Measurements from ENCODE around the gene MAP1A.
"Not testable (repeated sequence)": the region's sequence is repeated elsewhere in the genome, so short reads cannot be mapped to it uniquely, and the experiment has no call there.

Gene MAP1A

DNA sequence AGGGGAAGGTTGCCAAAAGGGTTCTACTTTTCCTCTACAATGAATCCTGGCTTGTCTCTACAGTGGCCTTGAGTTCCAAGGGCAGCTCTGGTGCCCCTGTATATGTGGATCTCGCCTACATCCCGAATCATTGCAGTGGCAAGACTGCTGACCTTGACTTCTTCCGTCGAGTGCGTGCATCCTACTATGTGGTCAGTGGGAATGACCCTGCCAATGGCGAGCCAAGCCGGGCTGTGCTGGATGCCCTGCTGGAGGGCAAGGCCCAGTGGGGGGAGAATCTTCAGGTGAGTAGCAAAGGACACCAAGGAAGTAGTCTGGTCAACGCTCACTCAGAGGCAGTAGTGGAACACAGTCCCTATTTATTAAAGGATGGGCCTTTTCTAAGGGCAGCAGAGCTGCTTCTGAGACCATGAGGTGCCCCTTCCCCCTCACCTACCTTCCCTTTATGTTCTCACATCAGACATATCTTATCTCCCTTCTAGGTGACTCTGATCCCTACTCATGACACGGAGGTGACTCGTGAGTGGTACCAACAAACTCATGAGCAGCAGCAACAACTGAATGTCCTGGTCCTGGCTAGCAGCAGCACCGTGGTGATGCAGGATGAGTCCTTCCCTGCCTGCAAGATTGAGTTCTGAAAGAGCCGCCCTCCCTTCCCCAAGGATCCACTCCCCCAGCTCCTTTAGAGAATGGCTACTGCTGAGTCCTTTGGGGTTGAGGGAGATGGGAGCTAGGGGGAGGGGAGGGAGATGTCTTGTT lies 12.4 kb downstream of the MAP1A start:
- DNase-seq (ENCODE audit: low read depth), result no peak

DNA sequence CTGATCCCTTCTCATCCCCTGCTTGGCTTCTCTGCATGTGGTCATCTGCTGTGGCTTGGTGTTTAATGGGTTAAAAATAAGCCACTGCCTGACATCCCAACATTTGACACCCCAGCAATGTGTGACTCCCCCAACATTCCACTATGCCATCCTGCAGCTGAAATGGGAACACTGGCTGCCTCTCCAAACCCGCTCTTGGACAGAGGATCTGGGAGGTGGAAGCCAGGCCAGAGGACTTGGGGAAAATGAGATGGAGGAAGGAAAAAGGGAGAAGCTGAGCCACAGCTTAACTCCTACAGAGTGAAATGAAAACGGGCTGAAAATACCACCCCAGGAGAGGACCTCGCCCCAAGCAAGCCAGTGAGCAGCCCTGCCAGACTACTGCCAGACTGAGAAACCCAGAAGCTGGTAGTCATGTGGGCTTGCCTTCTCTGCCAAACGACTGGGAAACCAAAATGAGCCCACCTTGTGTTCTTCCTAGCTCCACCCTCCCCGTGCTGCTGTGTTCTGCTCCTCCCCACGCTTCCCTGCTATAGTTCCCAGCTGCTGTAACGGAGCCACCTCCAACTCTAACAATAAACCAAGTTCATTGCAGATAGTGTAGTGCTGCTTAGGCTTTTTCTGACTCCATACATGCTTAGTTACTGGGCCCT lies 13.7 kb downstream of the MAP1A start:
- DNase-seq (ENCODE audit: low read depth), result no peak

DNA sequence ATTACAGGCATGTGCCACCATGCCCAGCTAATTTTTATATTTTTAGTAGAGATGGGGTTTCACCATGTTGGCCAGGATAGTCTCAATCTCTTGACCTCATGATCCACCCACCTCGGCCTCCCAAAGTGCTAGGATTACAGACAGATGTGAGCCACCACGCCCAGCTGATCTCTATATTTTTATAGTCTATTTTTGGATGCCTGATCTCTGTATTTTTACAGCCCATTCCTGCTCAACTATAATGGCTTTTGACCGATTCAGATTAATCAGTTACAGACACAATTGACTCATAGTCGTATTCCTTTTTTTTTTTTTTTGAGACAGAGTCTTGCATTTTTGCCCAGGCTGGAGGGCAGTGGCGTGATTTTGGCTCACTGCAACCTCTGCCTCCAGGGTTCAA lies 15.4 kb downstream of the MAP1A start:
- DNase-seq (ENCODE audit: low read depth), result not testable (repeated sequence)

DNA sequence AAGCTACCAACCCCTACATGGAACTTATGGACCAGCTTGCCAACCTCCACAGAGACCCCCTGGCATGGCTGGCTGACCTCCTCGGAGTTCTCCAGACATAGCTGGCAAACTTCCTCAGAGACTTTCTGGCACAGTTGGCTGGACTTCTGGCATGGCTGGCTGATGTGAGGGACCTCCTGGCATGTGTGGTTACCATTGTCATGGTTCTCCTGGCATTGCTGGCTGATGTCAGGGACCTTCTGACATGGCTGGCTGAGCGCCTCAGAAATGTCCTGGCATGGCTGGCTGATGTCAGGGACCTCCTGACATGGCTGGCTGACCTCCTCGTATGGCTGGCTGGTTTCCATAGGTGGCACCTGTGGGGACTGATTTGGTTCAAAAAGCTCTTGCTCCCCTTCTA lies 17.5 kb downstream of the MAP1A start:
- DNase-seq (ENCODE audit: low read depth), result no peak

DNA sequence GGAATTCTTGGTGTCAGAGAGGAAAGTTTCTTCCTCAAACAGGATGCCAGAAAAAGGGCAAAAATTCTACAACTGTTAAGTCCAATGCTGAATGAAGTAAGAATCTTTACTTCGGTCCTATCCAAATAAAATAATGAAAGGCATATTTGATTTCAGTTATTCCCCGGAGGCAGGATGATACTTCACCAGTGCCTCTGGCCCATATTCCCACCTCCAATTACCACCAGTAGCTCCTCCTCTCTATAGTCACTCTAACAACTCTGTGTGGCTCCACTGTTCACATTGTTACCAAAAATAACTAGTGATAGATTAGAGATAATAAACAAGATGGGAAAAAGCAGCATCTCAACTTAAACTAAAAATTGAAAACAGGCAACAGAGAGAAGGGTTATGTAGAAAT lies 20.7 kb downstream of the MAP1A start:
- no peak for DNase-seq (ENCODE audit: low read depth)

DNA sequence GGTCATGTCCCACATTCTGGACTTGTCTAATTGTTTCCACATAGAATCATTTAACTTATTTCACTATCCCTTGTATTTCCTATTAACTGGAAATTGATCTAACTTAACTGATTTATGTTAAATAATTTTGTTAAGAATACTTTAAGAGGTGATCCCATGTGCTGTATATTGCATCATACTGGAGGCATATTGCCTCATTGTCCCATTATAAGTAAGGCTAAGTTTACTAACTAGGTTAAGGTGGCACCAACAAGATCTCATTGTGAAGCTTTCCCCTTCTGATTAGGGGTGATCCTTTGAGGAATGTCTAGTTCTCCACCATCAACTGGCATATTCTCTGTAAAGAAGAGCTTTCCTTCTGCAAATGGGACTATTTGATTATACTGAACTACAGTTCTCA lies 24.4 kb downstream of the MAP1A start:
- DNase-seq (ENCODE audit: low read depth), result no peak

DNA sequence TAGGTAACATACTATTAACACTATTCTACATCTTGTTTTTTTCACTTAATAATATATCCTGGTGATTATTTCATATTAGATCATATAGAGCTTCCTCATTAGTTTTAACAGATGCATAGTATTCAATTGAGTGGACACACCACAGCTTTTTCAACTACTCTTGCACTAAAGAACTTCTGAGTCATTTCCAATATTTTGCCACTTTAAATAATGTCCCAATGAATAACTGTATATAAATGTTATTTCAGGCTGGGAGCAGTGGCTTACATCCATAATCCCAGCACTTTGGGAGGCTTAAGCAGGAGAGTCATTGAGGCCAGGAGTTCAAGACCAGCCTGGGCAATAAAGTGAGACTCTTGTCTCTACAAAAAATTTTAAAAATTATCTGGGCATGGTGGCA lies 26.9 kb downstream of the MAP1A start:
- no peak for DNase-seq (ENCODE audit: low read depth)

DNA sequence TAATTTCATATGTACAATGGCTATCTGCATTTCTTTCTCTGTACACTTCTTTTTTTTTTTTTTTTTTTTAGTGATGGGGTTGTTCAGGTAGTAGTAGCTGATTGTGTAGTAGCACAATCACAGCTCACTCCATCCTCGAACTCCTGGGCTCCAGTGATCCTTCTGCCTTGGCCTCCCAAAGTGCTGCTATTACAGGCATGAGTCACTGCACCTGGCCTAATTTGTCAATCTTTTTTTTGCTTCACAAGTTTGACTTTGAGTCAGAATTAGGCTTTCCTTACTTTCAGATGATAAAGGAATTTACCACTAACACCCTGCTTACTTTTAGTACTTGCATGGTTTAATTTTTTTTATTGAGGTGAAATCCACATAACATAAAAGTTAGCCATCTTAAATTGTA lies 28.0 kb downstream of the MAP1A start:
- no peak for DNase-seq (ENCODE audit: low read depth)

DNA sequence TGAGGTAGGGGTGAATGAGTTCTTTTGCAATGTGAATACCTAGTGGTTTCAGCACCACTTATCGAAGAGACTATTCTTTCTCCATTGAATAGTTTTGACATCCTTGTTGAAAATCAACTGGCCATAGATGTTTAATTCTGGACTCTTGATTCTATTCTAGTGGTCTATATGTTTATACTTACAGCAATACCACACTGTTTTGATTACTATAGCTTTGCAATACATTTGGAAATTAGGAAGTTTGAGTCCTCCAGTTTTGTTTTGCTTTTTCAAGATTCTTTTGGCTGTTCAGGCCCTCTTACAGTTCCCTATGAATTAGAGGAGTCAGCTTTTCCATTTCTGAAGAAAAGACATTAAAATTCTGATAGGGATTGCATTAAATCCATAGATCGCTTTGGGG lies 30.1 kb downstream of the MAP1A start:
- DNase-seq (ENCODE audit: low read depth), result no peak

DNA sequence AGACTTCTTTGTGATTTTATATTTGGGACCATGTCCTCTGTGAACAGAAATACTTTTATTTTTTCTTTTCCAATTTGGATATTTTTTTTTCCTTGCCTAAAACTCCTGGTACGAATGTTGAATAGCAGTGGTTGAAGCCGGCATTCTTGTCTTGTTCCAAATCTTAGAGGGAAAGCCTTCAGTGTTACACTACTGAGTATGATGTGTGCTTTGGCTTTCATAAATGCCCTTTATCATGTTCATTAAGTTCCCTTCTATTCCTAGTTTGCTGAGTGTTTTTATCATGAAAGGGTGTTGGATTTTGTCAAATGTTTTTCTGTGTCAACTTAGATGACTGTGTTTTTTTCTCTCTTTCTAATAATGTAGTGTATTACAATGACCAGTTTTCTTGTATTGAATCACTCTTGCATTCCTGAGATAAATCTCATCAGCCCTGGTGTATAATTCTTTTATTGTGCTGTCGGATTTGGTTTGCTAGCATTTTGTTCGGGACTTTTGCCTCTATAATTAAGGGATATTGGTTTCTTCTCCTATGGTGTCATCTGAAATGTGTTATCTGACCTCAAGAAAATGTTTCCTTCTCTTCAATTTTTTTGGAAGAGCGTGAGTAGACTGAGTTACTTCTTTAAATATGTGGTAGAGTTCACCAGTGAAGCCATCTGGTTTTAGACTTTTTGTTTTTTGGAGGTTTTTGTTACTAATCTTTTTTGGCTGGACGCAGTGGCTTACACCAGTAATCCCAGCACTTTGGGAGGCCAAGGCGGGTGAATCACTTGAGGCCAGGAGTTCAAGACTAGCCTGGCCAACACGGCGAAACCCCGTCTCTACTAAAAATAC lies 33.3 kb downstream of the MAP1A start:
- no peak for DNase-seq (ENCODE audit: low read depth)

DNA sequence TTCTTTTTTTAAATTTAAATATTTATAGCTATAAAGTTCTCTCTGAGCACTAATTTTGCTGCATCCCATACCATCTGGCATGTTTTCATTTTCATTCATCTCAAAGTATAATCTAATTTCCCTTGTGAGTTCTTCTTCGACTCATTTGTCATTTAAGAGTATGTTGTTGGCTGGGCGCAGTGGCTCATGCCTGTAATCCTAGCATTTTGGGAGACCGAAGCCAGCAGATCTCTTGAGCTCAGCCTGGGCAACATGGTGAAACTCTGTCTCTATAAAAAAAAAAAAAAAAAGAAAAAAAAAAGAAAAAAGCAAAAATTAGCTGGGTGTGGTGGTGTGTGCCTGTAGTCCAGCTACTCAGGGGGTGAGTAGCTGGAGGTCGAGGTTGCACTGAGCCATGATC lies 34.8 kb downstream of the MAP1A start:
- no peak for DNase-seq (ENCODE audit: low read depth)

DNA sequence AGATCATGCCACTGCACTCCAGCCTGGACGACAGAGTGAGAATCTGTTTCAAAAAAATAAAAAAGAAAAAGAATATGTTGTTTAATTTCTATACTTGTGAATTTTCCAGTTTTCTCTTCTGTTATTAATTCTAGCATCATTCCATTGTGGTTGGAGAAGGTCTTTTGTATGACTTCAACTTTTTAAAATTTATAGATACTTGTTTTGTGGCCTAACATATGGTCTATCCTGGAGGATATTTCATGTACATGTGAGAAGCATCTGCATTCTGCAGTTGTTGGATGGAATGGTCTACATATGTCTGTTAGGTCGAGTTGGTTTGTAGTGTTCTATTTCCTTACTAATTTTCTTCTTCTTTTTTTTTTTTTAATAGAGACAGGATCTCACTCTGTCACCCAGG lies 35.6 kb downstream of the MAP1A start:
- no peak for DNase-seq (ENCODE audit: low read depth)

DNA sequence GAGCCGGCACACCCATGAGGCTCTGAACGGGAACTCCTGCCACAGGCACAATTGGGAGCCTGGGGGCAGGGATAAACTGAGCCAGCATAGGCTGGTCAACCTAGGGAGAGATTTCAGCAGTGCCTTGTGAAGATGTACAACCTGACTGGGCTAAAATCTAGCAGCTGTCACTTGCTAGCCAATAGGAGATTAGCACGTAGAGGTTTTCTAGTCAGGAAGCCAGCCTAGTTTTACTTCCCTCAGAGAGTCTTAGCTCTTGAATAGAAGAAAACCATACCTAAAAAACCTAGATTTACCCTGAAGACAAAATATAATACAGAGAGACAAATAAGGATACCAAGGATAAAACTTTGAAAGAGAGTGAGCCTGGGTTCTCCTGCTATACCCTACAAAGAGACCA lies 45.3 kb downstream of the MAP1A start:
- DNase-seq (ENCODE audit: low read depth), result not testable (repeated sequence)

DNA sequence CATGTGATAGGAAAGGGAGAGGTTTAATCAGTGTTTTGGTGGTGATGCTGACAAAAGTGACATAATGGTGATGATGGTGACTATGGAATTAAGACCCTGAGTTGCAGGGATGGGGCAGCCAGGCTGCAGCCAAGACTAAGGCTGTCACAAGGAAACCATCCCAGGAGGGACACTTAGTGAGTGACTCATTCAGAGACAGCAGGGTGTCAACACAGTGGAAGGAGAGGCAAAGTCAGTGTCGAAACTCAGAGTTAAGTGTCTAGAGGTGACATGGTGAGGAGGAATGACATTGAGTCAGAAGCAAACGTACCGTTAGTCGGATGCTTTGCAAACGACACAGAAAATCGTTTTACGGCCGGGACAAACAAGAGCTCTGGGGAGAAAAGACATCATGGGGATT lies 46.4 kb downstream of the MAP1A start:
- DNase-seq (ENCODE audit: low read depth), result not testable (repeated sequence)

DNA sequence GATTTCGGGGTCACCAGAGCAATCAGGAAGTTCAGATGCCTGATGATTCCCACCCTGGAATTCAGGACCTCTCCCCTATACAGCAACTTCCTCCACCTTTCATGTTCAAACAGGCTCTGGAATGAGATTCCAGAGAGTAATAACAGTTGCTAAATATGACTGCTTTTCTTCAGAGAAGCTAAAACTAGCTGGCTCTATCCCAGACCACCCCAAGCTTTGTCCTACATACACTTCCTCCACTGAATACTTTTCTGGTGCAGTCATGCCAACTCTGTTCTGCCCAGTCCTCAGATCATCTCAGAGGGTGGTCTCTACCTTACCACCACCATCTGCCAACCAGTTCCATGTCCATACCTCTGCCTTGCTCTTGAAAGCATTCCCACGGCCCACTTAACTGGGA lies 49.2 kb downstream of the MAP1A start:
- DNase-seq (ENCODE audit: low read depth), result not testable (repeated sequence)

DNA sequence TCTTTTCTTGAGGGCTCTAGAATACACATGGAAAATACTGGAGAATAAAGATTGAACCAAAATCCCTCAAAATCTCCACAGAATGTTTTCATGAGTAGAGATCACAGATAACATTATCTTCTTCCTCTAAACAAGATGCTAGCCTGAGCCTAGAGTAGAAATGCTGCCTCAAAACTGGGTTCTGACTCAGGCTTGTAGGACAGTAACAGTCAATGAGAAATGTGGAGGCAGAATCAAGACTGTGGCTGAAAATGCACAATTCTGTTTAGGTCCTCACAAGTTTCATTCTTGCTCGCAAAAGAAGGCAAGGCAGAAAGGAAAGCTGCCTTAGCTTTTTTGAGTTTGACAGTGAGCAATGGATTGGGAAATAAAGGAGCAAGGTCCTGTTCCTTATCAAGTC lies 57.2 kb downstream of the MAP1A start:
- DNase-seq (ENCODE audit: low read depth), result not testable (repeated sequence)

Data from CMK (cell line).